Gastroesophageal sphincter (tissue), 4 donors: ENCODE data around the gene ULK3. TPM values are rescaled to one million over a fixed set of nuclear protein-coding genes. Genes with fewer than 3 reads are reported as not detected.
A peak's percentile ranks its signal among the peaks of the same experiment; 100 is the strongest.

Experiments
- ATAC-seq: fragments of 150-250 bp; one replicate; pipeline ENCODE4 v1.9.1; 2016; ENCODE audit warnings: mild to moderate bottlenecking, moderate library complexity
- H3K27ac ChIP-seq, 4 donors: fragments of 200-600 bp; sonication (generic) in 3 of 4; 1 replicate in 3 of 4; 2 replicates in 1 of 4; pipeline ENCODE4 v1.5.1; 2016 to 2019
- H3K27me3 ChIP-seq: fragments of 200-600 bp; sonication (generic); one replicate; pipeline ENCODE4 v1.5.1; 2019
- H3K36me3 ChIP-seq, 2 donors: fragments of 200-600 bp; sonication (generic); one replicate each; pipeline ENCODE4 v1.5.1; 2019; ENCODE audit warnings: control low read depth in 1 of 2
- H3K4me1 ChIP-seq, 3 donors: fragments of 200-600 bp; sonication (generic); 1 replicate in 2 of 3; 2 replicates in 1 of 3; pipeline ENCODE4 v1.5.1; 2016 to 2019; ENCODE audit warnings: control low read depth in 2 of 3
- H3K4me3 ChIP-seq, 2 donors: fragments of 200-600 bp; sonication (generic); one replicate each; pipeline ENCODE4 v1.5.1; 2019; ENCODE audit warnings: mild to moderate bottlenecking in 1 of 2, moderate library complexity in 1 of 2
- H3K9me3 ChIP-seq, 3 donors: fragments of 200-600 bp; sonication (generic); one replicate each; pipeline ENCODE4 v1.5.1; 2017 to 2019; ENCODE audit warnings: control low read depth in 2 of 3
- CTCF ChIP-seq, 4 experiments: fragments of 200-600 bp in 2 of 4; fragments of 450-650 bp in 2 of 4; sonication (generic) in 1 of 4; IDR thresholded peaks; one replicate each; pipeline ENCODE4 v1.5.1; 2017 to 2019; ENCODE audit warnings: antibody characterized with exemption in 4 of 4, mild to moderate bottlenecking in 2 of 4, moderate library complexity in 2 of 4
- EP300 ChIP-seq: sonication (generic); formaldehyde crosslinking; IDR thresholded peaks from one replicate; pipeline ENCODE4 v1.6.1; 2017; ENCODE audit warnings: antibody characterized with exemption, mild to moderate bottlenecking
- POLR2A ChIP-seq, 2 donors: fragments of 450-650 bp; IDR thresholded peaks; one replicate each; pipeline ENCODE4 v1.6.1; 2017; ENCODE audit warnings: antibody characterized with exemption in 2 of 2, mild to moderate bottlenecking in 2 of 2, moderate library complexity in 1 of 2
- POLR2AphosphoS5 ChIP-seq: sonication (generic); formaldehyde crosslinking; IDR thresholded peaks from one replicate; pipeline ENCODE4 v1.6.1; 2017; ENCODE audit warnings: antibody characterized with exemption
- WGBS, 2 donors: methylation state at CpG; one replicate each; pipeline ENCODE4 v1.1.5; 2018; ENCODE audit warnings: low coverage in 1 of 2; 5-methylcytosine and 5-hydroxymethylcytosine counted together
- total RNA-seq, 4 donors: library from RNA; depleted of rRNA; stranded (reverse); fragments of >200 nt; gene quantifications; one replicate each; pipeline ENCODE4 v1.1.0, GENCODE V29; 2016

ULK3 gene
- total RNA-seq, 4 donors from 2014 or later = 26.4 to 51.8 (median 32.7) TPM

GRCh38 chr15:74843891-74844299 is 939 bp upstream of the ULK3 start:
- Histone ChIP-seq H3K27me3 (no peaks in the 10 kb centered on the region), H3K4me3 (peak overlapping the region in 1 of 2 donors; percentile 98), H3K9me3 (no peaks in the 10 kb centered on the region), H3K36me3 (peaks cover 0 to 72% of the 10 kb centered on the region in 2 donors), H3K4me1 (peaks cover 0 to 50% (median 21%) of the 10 kb centered on the region in 3 donors), H3K27ac (peak overlapping the region in 3 of 4 donors; percentile 87 to 95 (median 89))
- TF ChIP-seq CTCF (IDR thresholded peaks at IDR 0.05) (no peak), POLR2A (IDR thresholded peaks at IDR 0.05) (no peak), POLR2AphosphoS5 (no peak), EP300 (no peak)
- no peak for ATAC-seq
- 30% methylated on average over 2 of the region's 12 CpGs; no CpG with 5 or more reads in 1 of the 2 donors for WGBS, 2 donors

- peak overlapping the region; percentile 88 to 98 for H3K4me3 ChIP-seq
- peaks cover 0 to 72% of the 10 kb centered on the region in 2 donors for H3K36me3 ChIP-seq
- peaks cover 0 to 49% (median 21%) of the 10 kb centered on the region in 3 donors for H3K4me1 ChIP-seq
- no peaks in the 10 kb centered on the region for H3K9me3 ChIP-seq
- TF ChIP-seq POLR2A (IDR thresholded peaks at IDR 0.05) = no peak
- no peak for TF ChIP-seq POLR2AphosphoS5
- TF ChIP-seq CTCF (IDR thresholded peaks at IDR 0.05) = no peak
- no peak for TF ChIP-seq EP300
- ATAC-seq = no peak
- no peaks in the 10 kb centered on the region for H3K27me3 ChIP-seq
- peak overlapping the region; percentile 23 to 95 (median 88) for H3K27ac ChIP-seq
- 15 to 25% methylated on average over 5 to 8 of the region's 18 CpGs for WGBS, 2 donors
Observed at GRCh38 chr15:74843445-74843828, 481 bp upstream of the ULK3 start.

- 88 to 94% methylated on average over 3 to 6 of the region's 14 CpGs for WGBS, 2 donors
- Histone ChIP-seq H3K9me3 (no peaks in the 10 kb centered on the region), H3K27ac (peak overlapping the region in 1 of 4 donors; percentile 87), H3K4me3 (peak overlapping the region; percentile 88 to 98), H3K36me3 (peaks cover 0 to 72% of the 10 kb centered on the region in 2 donors), H3K27me3 (no peaks in the 10 kb centered on the region), H3K4me1 (peaks cover 0 to 35% (median 21%) of the 10 kb centered on the region in 3 donors)
- TF ChIP-seq POLR2AphosphoS5 = no peak
- no peak for TF ChIP-seq EP300
- TF ChIP-seq POLR2A (IDR thresholded peaks at IDR 0.05) = no peak
- no peak for TF ChIP-seq CTCF (IDR thresholded peaks at IDR 0.05)
- no peak for ATAC-seq
Observed at GRCh38 chr15:74841891-74842373, 1.0 kb downstream of the ULK3 start.

- WGBS, 2 donors = 91% methylated on average over 9 of the region's 9 CpGs; no CpG with 5 or more reads in 1 of the 2 donors
- H3K4me3 ChIP-seq = no peak overlapping the region
- peaks cover 0 to 35% (median 21%) of the 10 kb centered on the region in 3 donors for H3K4me1 ChIP-seq
- H3K27me3 ChIP-seq = no peaks in the 10 kb centered on the region
- peaks cover 0 to 71% of the 10 kb centered on the region in 2 donors for H3K36me3 ChIP-seq
- ATAC-seq = no peak
- TF ChIP-seq CTCF (IDR thresholded peaks at IDR 0.05) (no peak), POLR2AphosphoS5 (no peak), EP300 (no peak), POLR2A (IDR thresholded peaks at IDR 0.05) (no peak)
- H3K27ac ChIP-seq = no peak overlapping the region
- H3K9me3 ChIP-seq = no peaks in the 10 kb centered on the region
Observed at GRCh38 chr15:74840851-74841775, 1.8 kb downstream of the ULK3 start.
